Duodenal mucosa (tissue), 2 donors: ENCODE results near the gene GALNT13.

ENCODE experiments used
- H3K27ac ChIP-seq: one replicate; pipeline ENCODE4 v1.7.0; 2013; ENCODE audit warnings: low read depth, low read length
- H3K27me3 ChIP-seq, 2 donors: one replicate each; pipeline ENCODE4 v1.7.0; 2013; ENCODE audit warnings: low read length in 2 of 2, control low read depth in 1 of 2; ENCODE audit not compliant: insufficient read depth in 2 of 2, control insufficient read depth in 1 of 2
- H3K36me3 ChIP-seq, 2 donors: one replicate each; pipeline ENCODE4 v1.7.0; 2013; ENCODE audit warnings: low read length in 2 of 2, control low read depth in 1 of 2; ENCODE audit not compliant: insufficient read depth in 2 of 2, control insufficient read depth in 1 of 2
- H3K4me1 ChIP-seq, 2 donors: one replicate each; pipeline ENCODE4 v1.7.0; 2013; ENCODE audit warnings: low read length in 2 of 2, control low read depth in 1 of 2; ENCODE audit not compliant: insufficient read depth in 2 of 2, control insufficient read depth in 1 of 2
- H3K4me3 ChIP-seq, 2 donors: one replicate each; pipeline ENCODE4 v1.7.0; 2013; ENCODE audit warnings: low read length in 2 of 2, low read depth in 1 of 2
- H3K9ac ChIP-seq, 2 donors: one replicate each; pipeline ENCODE4 v1.7.0; 2013; ENCODE audit warnings: low read length in 2 of 2, low read depth in 1 of 2
- H3K9me3 ChIP-seq, 2 donors: one replicate each; pipeline ENCODE4 v1.7.0; 2013; ENCODE audit warnings: low read length in 2 of 2, control low read depth in 1 of 2; ENCODE audit not compliant: control insufficient read depth in 1 of 2

Gene GALNT13

GRCh38 chr2:154497019-154497418 lies 625.3 kb downstream of the GALNT13 start:
- no peak overlapping the region for H3K27ac ChIP-seq
- H3K9me3 ChIP-seq = no peaks in the 10 kb centered on the region
- H3K27me3 ChIP-seq = no peaks in the 10 kb centered on the region
- no peak overlapping the region for H3K9ac ChIP-seq
- H3K4me3 ChIP-seq = no peak overlapping the region
- no peaks in the 10 kb centered on the region for H3K36me3 ChIP-seq
- H3K4me1 ChIP-seq = no peaks in the 10 kb centered on the region
